GM21423 (cell line): ENCODE measurements around the gene SP100.
A peak's percentile ranks its signal among the peaks of the same experiment; 100 is the strongest.

Experiments used
- ATAC-seq: cut with Tn5 transposase; IDR thresholded peaks from one replicate; pipeline ENCODE4 v1.9.1; 2021; ENCODE audit warnings: mild to moderate bottlenecking, moderate library complexity; ENCODE audit not compliant: unreplicated experiment

SP100 gene

DNA sequence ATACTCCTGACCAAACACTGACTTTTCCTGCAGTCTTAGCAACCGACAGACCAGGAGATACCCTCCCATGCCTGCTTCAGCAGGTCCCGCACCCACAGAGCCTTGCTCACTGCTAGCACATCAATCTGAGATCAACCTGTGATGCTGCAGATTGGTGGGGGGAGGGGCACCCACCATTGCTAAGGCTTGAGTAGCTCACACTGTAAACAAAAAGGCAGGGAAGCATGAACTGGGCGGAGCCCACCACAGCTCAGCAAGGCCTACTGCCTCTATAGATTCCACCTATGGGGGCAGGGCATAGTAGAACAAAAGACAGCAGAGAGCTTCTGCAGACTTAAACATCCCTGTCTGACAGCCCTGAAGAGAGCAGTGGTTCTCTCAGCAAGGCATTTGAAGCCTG lies 109.7 kb downstream of the SP100 start:
- no peak for ATAC-seq

DNA sequence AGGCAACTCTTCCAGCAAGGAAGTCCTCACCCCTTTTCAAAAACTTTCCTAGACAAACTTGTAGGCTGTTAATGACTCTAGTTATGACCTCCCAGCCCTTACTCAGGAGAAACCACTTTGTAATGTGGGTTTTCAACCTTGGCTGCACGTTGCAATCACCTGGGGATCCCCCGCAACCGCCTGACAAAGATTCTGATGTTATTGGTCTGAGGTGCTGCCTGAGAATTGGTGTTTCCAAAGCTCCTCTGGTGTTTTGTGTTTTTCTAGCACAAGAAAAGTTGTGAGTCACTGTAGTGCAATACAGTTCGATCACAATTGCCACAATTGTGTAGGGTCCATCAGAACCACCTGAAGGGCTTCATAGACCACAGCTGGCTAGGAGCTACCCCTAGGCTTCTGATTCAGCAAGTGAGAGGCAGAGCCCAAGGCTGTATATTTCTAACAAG lies 121.6 kb downstream of the SP100 start:
- peak; percentile 79 for ATAC-seq

DNA sequence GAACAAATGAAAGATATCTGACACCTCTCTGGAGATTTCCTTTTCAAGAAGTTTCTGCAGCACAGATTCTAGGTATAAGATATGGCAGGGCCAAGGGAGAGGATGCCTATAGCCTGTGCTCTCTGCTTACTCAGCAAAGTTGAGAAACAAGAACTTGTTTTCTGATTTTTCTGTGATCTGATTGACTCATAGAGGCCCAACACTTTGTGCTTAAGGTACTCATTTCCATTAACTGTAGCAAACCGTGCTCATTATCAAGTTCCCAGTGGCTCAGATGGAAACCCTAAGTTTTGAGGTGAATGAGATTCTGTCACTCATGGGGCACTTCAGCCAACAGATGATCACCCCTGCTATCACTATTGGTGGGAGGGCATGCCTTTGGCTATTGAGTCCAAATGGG lies 124.3 kb downstream of the SP100 start:
- no peak for ATAC-seq

DNA sequence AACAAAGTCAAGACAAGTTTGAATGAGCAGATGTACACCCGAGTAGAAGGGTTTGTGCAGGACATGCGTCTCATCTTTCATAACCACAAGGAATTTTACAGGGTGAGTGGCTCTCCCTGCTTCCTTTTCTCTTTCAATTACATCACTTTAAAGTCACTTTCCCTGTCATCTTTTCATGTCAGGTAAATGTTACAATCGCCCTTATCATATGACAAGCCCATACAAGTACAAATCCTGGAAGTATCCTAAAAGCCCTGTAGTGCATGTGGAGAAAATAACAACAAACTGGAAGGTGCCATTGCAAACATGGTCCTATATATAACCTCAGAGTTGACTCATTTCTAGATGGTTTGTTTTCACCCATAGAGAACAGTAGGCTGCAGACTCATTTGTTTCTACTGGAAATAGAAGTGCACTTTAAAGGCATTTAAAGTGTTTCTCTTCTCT lies 126.0 kb downstream of the SP100 start:
- peak; percentile 58 for ATAC-seq

DNA sequence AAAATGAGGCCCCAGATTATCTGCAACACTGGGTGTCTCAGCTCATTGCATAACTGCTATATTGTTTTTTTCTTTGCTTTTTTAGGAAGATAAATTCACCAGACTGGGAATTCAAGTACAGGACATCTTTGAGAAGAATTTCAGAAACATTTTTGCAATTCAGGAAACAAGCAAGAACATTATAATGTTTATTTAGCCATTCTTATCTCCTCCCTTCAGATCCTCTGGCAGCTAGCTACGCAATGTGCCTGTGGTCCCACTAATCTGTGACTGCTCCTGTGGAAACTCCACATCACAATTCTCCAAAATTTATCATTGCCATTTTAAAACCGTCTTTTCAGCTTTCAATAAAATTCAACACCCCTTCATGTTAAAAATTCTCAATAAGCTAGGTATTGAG lies 126.8 kb downstream of the SP100 start:
- no peak for ATAC-seq

DNA sequence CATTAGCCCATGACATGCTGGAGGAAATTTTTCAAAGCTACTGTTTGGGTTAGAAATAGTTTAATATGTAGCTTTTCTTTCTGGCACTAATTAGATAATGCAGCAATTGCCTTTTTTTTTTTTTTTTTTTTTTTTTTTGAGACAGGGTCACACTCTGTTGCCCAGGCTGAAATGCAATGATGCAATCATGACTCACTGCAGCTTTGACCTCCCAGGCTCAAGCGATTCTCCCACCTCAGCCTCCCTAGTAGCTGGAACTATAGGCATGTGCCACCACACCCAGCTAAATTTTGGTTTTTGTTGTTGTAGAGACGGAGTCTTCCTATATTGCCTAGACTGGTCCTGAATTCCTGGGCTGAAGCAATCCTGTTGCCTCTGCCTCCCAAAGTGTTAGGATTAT lies 136.2 kb downstream of the SP100 start:
- ATAC-seq = no peak

DNA sequence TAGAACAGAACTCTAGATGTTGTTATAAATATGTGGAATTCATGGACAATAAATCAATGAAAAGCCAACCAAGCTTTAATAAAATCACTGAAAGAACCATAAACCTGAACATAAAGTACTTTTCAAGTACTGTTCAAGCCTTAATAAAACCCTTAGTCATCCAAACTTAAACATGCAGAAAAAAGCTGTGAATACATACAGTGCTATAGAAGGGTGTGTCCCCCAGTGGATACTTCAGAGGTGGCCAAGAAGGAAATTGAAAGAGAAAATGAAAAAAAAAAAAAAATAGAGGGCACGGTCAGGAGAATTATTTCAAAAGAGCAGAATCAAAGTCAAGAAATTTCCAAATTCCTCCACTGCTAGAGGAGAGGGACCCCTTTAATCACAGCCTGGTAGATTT lies 141.1 kb downstream of the SP100 start:
- no peak for ATAC-seq

DNA sequence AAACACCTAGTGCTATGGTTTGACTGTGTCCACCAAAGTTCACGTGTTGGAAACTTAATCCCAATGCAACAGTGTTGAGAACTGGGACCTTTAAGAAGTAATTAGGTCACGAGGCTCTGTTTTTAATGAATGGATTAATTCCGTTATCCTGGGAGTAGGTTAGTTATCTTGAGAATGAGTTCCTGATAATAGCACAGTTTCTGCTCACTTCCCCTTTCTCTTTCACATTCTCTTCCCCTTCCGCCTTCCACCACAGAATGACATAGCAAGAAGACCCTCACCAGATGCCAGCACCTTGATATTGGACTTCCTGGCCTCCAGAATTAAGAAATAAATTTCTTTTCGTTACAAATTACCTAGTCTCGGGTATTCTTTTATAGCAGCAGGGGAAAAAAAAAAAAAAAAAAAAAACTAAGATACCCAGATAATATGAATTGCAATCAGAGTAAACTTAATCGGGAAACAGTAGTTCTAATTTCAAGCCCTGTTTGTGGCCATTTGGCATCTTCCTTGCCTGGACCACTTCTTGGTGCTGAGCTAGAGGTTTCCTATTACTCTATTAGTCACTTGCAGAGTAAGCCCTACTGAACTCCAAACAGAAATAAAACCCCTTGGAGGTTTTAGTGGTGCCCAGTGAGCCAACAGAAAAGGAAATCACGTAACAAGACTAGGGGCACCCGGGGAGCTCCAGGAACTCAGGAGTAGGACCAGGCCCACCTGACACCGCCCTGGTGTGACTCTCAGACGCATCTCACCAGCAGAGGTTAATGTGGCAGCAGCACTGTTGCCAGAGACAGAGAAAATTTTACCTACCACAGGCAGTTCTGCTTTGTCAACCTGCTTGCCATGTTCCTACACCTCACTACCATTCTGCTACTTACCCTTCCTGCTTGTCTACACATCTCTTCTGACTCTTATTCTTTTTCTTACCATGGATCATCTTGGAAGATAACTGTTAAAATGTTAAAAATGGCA lies 149.1 kb downstream of the SP100 start:
- ATAC-seq = peak; percentile 58

DNA sequence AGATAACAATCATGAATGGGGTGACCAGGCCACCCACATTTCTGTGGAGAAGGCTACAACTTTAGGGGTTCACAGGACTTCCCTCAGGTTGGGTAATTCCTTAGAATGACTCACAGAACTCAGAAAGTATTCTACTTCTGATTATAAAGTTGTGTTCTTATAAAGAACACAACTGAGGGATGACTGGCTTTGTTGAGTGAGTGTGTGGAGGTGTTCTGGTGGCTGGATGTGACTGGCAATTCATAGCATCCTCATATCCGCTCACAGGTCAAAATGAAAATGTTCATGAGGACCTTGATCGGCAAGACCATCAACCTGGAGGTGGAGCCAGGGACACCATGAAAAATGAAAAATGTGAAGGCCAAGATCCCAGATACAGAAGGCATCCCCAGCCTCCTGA lies 153.3 kb downstream of the SP100 start:
- no peak for ATAC-seq

DNA sequence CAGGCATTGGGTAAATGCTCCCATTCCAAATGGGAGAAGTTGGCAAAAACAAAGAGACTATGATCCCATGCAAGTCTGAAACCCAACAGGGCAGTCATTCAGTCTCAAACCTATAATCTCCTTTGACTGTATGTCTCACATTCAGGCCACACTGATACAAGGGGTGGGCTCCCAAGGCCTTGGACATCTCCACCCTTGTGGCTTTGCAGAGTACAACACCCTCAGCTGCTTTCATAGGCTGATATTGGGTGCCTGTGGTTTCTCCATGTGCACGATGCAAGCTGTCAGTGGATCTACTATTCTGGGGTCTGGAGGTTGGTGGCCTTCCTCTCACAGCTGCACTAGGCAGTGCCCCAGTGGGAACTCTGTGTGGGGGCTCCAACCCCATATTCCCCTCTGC lies 155.0 kb downstream of the SP100 start:
- ATAC-seq = no peak

DNA sequence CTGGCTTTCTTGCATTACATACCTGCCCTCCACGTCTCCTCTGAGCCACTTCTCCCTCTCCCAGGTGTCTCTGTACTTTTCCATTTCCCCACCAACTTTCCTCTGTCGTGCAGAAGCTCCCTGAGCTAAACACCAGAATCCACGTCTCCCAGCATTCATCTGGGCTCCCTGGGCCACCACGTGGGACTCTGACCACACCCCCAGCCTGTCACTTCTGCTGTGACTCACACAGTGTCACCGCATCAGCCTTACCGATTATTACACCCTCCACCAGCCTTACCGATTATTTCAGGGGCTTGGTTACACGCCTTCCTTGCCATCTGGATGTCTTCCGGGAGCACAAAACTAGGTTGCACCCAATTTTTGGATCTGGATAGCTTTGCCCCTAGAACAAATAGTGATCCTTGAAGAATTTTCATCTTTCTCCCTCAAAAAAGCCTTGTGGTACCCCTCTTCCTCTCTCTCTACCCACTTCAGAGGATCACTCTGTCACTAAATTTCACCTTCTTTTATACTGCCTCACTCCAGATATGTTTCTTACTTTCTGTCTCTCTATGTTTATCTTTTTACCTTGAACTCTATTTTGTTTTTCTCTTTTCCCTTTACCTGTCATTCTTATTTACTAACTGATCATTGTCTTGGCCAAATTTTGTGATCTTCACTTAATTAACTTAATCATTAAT lies 159.8 kb downstream of the SP100 start:
- no peak for ATAC-seq

DNA sequence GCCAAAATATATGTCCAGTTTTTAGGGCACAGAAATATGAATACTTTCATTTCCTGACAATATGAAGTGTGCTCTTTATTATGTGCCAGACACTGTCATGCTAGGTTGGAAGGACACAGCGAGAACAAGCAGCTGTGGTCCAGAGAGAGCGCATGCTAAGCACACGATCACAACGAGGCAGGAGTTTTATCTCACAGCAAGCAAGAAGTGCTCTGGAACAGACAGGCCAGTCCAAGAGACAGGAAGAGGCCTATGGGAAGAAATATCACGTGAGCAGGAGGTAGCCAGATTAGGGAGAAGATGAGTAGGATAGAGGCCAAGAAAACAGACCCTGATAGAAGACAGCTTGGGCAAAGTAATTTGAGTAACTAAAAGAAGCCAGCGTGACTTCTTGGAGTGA lies 161.1 kb downstream of the SP100 start:
- ATAC-seq = no peak

DNA sequence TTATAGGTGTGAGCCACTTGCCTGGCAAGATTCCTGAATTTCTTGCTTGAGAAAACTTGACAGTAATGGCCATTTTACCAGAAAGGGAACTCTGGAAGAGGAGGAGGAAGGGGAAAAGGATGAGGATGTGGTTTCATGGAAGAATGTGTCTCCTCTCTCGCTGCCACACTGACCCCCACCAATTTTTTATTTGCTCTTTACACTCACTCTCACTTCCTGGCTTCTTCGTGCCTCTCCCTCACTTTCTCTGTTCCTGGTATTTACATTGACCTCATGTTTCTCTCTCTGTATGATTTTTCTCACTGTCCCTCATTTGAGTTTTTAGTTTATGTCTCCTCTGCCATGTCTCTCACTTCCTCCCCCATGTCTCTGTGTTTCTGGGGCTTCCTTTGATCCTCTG lies 162.1 kb downstream of the SP100 start:
- peak; percentile 41 for ATAC-seq

DNA sequence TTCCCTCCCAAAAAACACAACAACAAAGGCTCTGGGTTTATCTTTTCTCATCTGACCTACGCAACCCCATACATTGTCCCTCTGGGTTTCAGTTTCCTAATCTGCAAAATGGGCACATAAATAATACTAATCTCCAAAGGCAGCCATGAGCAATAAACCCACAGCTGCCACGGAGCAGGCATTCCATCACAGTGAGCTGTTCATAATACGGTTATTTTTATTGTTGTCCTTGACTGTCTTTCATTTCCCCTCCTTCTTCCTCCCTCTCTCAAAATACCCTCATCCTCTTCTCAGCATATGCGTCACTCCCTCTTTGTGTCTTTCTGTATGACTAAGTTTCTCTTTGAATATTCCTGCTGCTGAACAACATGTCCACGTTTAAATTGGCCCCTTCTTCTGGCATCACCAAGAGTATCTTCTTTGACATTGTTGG lies 166.9 kb downstream of the SP100 start:
- ATAC-seq = peak; percentile 49

DNA sequence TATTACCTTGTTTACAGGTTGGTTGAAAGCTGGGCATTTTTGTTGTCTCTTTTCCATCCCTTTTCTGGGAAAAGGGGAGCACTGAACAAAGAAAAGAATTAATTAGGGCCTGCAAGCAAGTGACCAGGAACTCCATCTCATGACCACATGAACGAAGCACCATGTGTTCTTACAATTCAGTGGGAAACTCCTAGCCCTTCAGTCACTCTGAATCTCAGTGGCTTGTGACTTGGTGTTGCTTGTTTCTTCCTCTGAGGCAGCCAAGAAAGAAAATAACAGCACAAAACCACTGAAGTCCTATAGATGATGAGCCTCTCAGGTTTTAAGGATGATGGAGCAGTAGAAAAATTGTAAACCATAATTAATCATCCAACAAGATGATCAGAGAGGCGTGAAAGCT lies 167.6 kb downstream of the SP100 start:
- ATAC-seq = peak; percentile 19

DNA sequence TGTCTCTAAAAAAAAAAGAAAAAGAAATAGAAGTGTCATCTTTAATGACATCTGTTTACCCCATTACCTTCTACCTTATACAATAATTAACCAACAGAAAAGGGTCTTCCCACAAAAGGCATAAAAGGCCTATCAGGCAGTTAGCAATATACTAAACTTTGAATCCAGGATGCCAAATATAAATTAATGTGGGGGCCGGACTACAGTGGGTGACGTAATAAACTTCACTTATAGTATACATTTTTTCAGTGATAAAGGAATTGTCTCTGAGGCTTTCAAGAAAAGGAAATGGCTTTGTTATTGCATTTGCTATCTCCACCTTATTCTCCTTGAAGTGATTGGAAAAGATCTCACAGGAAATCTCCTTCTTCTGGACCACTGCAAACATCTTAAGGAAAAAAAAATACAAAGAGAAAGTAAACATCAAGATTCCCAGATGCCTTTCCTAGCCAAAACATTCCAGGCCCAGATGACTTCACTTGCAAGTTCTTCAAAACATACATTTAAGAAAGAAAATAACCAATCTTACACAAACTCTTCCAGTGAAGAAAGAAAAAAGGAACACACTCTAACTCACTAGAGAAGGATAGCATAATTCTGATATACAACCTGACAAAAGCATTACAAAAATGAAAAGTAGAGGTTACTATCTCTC lies 170.5 kb downstream of the SP100 start:
- ATAC-seq = no peak

DNA sequence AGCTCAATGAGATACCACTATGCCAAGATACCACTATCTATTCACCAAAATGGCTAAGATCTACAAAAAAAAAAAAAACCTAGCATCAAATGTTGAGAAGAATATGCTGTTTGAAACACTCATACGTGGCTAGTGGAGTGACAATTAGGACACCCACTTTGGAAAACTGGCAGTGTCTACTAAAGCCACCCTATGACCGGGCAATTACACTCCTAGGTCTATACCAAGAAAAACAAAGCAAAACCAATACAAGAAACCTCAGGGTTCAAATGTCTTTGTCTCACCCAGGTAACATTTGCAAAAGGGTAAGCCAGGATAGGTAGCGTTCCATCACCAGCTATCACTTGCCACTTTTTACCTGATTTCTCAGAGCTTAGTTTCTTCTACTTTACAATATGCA lies 173.0 kb downstream of the SP100 start:
- no peak for ATAC-seq

DNA sequence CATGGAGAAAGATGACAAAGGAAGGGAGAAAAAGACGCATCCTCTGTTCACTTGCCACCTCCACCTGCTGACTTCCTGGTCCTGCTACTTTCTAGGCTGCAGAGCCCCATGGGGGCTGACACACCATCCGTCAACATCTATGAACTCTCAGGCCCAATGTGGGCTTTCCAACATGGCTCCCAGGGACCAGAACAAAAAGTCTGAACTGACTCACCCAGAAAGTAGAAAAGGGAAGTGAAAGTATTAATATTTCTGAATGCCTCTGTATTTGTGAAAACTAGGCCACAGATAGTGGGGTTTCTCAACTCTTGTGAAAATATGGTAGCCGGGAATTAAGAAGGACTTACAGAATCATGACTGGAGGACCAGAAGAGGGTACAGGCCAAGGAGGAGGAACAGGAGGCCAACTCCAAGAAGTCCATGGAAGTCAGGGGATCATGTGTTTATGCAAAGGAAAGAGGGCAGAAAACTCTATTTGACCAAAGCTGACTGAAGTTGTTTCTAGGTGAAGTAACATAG lies 173.6 kb downstream of the SP100 start:
- ATAC-seq = peak; percentile 98

DNA sequence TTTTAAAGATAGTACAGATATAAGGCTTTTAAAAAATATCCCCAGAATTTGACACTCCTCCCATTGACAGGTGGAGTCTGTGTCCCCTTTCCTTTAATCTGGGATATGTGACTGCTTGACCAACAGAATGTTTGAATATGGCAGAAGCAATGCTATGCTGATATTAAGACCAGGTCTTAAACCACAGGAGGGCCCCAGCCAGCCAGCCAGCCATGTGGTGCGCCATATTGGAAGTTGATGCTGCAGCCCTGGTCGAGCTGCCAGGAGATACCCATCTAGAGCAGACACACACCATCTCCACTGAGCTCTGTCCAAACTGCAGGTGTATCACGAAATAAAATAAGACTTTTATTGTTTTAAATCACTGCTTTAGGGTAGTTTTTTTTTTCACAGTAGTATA lies 174.3 kb downstream of the SP100 start:
- ATAC-seq = no peak

DNA sequence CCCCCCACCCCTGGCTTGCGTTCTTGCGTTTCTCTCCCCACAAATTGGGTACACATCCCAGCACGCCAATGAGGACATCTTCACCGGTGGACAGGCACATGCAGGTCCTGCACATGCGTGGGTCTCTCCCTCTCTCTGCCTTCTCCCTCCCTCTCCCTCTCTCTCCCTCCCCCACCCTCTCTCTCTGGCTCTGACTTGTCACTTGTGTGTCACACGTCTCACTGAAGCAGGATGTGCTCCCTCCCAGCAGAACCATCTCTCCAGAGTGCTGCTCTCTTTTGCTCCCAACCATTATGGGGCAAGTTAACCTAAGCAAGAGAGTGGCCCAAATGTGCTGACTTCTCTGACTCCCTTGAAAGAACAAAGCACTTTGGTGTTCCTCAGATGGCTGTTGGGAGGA lies 175.8 kb downstream of the SP100 start:
- ATAC-seq = no peak

DNA sequence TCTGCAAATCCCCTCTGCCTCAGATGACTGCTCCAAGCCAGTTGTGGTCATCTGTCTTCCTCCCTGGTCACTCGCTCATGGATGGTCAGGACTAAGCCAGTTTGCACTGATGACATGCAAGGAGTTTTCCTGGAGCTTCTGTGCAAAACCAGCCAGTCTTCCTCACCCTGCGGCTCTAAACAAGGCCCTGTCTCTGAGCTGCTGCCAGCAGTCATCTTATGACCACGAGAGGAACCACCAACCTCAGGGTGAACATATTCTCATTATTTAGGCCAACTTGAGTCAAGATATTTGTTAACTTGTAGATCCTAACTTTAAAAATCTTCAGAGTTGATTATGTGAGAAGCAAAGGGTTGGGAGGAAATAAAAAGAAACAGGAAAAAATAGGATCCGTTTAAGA lies 176.8 kb downstream of the SP100 start:
- no peak for ATAC-seq
